HepG2 (cell line): Measurements from ENCODE around the gene CCDC33. TPM values are rescaled to one million over a fixed set of nuclear protein-coding genes. Genes with fewer than 3 reads are reported as not detected.

Experiments
- ATF7 ChIP-seq, 2 experiments: fragments of 450-650 bp in 1 of 2; sonication (generic) in 1 of 2; formaldehyde crosslinking in 1 of 2; IDR thresholded peaks; 2 replicates each; pipeline versions ENCODE4 v1.4.0 to v1.6.1; 2016 to 2020; ENCODE audit warnings: antibody characterized with exemption in 1 of 2, mild to moderate bottlenecking in 1 of 2, missing genetic modification reagents in 1 of 2
- FOSL1 ChIP-seq: sonication (generic); formaldehyde crosslinking; IDR thresholded peaks from 2 replicates; pipeline ENCODE4 v1.9.0; 2021; ENCODE audit warnings: missing genetic modification reagents, borderline replicate concordance
- FOSL2 ChIP-seq: sonication (generic); formaldehyde crosslinking; IDR thresholded peaks from 2 replicates; pipeline ENCODE4 v1.4.0; 2020; ENCODE audit warnings: missing genetic modification reagents
- HES4 ChIP-seq: sonication (generic); formaldehyde crosslinking; IDR thresholded peaks from 2 replicates; pipeline ENCODE4 v1.9.0; 2021; ENCODE audit warnings: mild to moderate bottlenecking, missing genetic modification reagents, borderline replicate concordance
- HNRNPL ChIP-seq: fragments of 200-400 bp; formaldehyde crosslinking; IDR thresholded peaks from 2 replicates; pipeline ENCODE4 v1.6.1; 2017; ENCODE audit warnings: mild to moderate bottlenecking, low read depth, low read length
- KLF12 ChIP-seq: sonication (generic); formaldehyde crosslinking; IDR thresholded peaks from 2 replicates; pipeline ENCODE4 v1.4.0; 2020; ENCODE audit warnings: missing genetic modification reagents, borderline replicate concordance
- LRRFIP1 ChIP-seq: sonication (generic); formaldehyde crosslinking; conservative IDR thresholded peaks from 2 replicates; pipeline ENCODE4 v1.4.0; 2020; ENCODE audit warnings: missing genetic modification reagents
- PRDM15 ChIP-seq: sonication (generic); formaldehyde crosslinking; IDR thresholded peaks from 2 replicates; pipeline ENCODE4 v1.4.0; 2020; ENCODE audit warnings: missing genetic modification reagents
- RFX3 ChIP-seq: IDR thresholded peaks from 2 replicates; pipeline ENCODE4 v1.6.1; 2016; ENCODE audit warnings: missing biosample characterization, missing genetic modification reagents
- ZIK1 ChIP-seq: sonication (generic); formaldehyde crosslinking; IDR thresholded peaks from 2 replicates; pipeline ENCODE4 v1.5.0; 2020; ENCODE audit warnings: mild to moderate bottlenecking, low read depth, missing genetic modification reagents, borderline replicate concordance
- polyA plus RNA-seq, 8 experiments: library from polyadenylated mRNA; depleted of rRNA in 3 of 8; stranded (reverse) in 7 of 8; unstranded in 1 of 8; fragments of >200 nt; fragmentation: Illumina TruSeq in 4 of 8; extraction: Trizol in 4 of 8; gene quantifications; 2 replicates each; pipeline versions ENCODE4 v1.2.1 to v1.2.3, GENCODE V29; 2011 to 2016; ENCODE audit warnings: low read depth in 4 of 8, missing spikeins in 1 of 8, mixed read lengths in 1 of 8; ENCODE audit not compliant: insufficient read depth in 1 of 8
- total RNA-seq, 5 experiments: library from RNA; depleted of rRNA; stranded (reverse); fragments of >200 nt; fragmentation: Illumina TruSeq; extraction: Trizol; gene quantifications; 2 replicates each; pipeline ENCODE4 v1.2.3, GENCODE V29; 2016; ENCODE audit warnings: low read depth in 1 of 5

The CCDC33 gene
- total and polyA plus RNA-seq, 2 of the 13 experiments (the other 11 are each of a cell fraction or from before 2014, with no cell fraction given): 0.30 TPM; not detected in 1

GRCh38 chr15:74242441-74243185 lies 6.5 kb downstream of the CCDC33 start (continued):
- TF ChIP-seq PRDM15 (no peak), KLF12 (CRISPR knock-in tag) (no peak), HES4 (CRISPR knock-in tag) (no peak), FOSL2 (CRISPR knock-in tag) (peak; percentile 92), FOSL1 (0 out of 2 replicates have a peak, but pooled peaks have one; percentile 23), ZIK1 (no peak), ATF7 (IDR thresholded peaks at IDR 0.05) (no peak), ATF7 (CRISPR knock-in tag; IDR thresholded peaks at IDR 0.05) (no peak), LRRFIP1 (CRISPR knock-in tag) (no peak), RFX3 (CRISPR knock-in tag) (no peak), HNRNPL (no peak)
